Colonic mucosa (tissue), 4 donors: Measurements from ENCODE around the gene FOLR2. TPM values are rescaled to one million over a fixed set of nuclear protein-coding genes. Genes with fewer than 3 reads are reported as not detected.

Experiments used
- DNase-seq: peaks from one replicate; pipeline ENCODE4 v3.0.0-alpha.2; 2020
- H3K27ac ChIP-seq: fragments of 200-600 bp; one replicate; pipeline ENCODE4 v1.8.0; 2021
- H3K27me3 ChIP-seq: fragments of 200-600 bp; one replicate; pipeline ENCODE4 v1.8.0; 2021
- H3K36me3 ChIP-seq: fragments of 200-600 bp; one replicate; pipeline ENCODE4 v1.8.0; 2021
- H3K4me1 ChIP-seq: fragments of 200-600 bp; one replicate; pipeline ENCODE4 v1.8.0; 2021; ENCODE audit warnings: mild to moderate bottlenecking
- H3K4me3 ChIP-seq: fragments of 200-600 bp; one replicate; pipeline ENCODE4 v1.8.0; 2021
- H3K9ac ChIP-seq, 2 donors: one replicate each; pipeline ENCODE4 v1.7.0; 2013; ENCODE audit warnings: control low read depth in 2 of 2, low read depth in 2 of 2, low read length in 2 of 2
- H3K9me3 ChIP-seq: fragments of 200-600 bp; one replicate; pipeline ENCODE4 v1.8.0; 2021
- intact Hi-C: fragments of 100-400 bp; cut with DNase I; formaldehyde crosslinking; loops from one replicate; pipeline ENCODE4 v1.14.1; 2022
- total RNA-seq, 2 donors: library from RNA; stranded (reverse); fragmentation: NEBNext Ultra II Directional in 1 of 2; extraction: Animal tissue kit (Norgen Biotek cat#: 25700) in 1 of 2; gene quantifications; one replicate each; pipeline ENCODE4 v1.2.1, GENCODE V29; 2021
- TF ChIP-seq, protein P1 (sequence below): fragments of 200-600 bp; IDR thresholded peaks from one replicate; pipeline ENCODE4 v1.8.0; 2022; ENCODE audit warnings: antibody characterized with exemption, mild to moderate bottlenecking
- donor health status: healthy.
- donor health status: DM: no; HTN: no; CAD: no.
- donor health status: DM: no; HTN: no; CAD: no.

Gene FOLR2
- total RNA-seq, 2 donors from 2014 or later = 4.5 to 15.4 TPM

GRCh38 chr11:72233056-72233772 lies 16.6 kb downstream of the FOLR2 start:
- Histone ChIP-seq H3K27me3 (no peaks in the 10 kb centered on the region), H3K9ac (no peak overlapping the region), H3K36me3 (peaks cover 51% of the 10 kb centered on the region), H3K4me1 (no peaks in the 10 kb centered on the region), H3K4me3 (no peak overlapping the region), H3K27ac (no peak overlapping the region), H3K9me3 (no peaks in the 10 kb centered on the region)
- TF ChIP-seq, protein P1, sequence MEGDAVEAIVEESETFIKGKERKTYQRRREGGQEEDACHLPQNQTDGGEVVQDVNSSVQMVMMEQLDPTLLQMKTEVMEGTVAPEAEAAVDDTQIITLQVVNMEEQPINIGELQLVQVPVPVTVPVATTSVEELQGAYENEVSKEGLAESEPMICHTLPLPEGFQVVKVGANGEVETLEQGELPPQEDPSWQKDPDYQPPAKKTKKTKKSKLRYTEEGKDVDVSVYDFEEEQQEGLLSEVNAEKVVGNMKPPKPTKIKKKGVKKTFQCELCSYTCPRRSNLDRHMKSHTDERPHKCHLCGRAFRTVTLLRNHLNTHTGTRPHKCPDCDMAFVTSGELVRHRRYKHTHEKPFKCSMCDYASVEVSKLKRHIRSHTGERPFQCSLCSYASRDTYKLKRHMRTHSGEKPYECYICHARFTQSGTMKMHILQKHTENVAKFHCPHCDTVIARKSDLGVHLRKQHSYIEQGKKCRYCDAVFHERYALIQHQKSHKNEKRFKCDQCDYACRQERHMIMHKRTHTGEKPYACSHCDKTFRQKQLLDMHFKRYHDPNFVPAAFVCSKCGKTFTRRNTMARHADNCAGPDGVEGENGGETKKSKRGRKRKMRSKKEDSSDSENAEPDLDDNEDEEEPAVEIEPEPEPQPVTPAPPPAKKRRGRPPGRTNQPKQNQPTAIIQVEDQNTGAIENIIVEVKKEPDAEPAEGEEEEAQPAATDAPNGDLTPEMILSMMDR = no peak
- no peak for DNase-seq
- intact Hi-C loops = no loop called here

DNA sequence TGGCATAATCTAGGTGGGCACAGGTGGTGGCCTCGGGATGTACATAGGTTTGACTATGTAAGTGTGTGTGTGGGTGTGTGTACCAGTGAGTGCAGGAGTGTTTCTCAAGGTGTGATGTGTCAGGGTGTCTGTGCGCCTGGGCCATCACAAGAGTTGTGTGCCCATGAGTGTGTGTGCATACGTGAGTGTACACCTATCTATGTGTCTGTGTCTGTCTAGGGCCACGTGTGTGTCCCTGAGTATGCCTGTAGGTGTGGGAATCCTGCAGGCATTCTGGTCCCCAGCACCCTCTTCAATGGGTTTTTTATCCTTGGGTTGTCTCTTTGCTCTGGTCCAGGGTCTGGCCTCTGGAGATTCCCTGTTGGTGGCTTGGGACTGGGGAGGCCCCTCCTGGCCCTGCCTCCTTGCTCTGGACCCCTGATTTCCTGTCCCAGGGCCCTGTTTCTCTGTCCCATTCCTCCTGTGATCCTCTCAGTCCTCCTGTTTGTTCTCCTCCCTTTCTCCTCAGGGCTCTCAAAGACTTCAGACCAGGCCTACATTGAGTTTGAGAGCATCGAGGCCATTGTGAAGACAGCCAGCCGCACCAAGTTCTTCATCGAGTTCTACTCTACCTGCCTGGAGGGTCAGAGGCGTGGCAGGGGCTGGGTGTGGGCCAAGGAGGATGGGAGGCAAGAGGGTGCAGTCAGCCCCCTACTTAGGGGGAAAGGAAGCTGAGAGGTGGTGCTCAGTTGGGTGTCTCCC lies 17.3 kb downstream of the FOLR2 start:
- peaks cover 48% of the 10 kb centered on the region for H3K36me3 ChIP-seq
- no peak for DNase-seq

DNA sequence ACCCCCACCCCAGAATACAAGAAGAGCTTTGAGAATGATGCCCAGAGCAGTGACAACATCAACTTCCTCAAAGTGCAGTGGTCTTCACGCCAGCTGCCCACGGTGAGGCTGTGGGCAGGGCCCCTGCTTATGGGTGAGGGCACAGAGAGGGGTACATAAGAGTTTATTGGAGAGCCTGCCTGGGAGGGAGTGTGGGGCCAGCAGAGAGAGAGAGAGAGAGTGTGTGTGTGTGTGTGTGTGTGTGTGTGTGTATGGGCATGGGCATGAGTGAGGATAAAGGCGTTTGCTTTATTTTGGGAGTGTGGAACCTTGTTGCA lies 17.9 kb downstream of the FOLR2 start:
- H3K9ac ChIP-seq = no peak overlapping the region
- peaks cover 5% of the 10 kb centered on the region for H3K4me1 ChIP-seq
- no peaks in the 10 kb centered on the region for H3K27me3 ChIP-seq
- intact Hi-C loops = no loop called here
- H3K9me3 ChIP-seq = no peaks in the 10 kb centered on the region
- no peak overlapping the region for H3K4me3 ChIP-seq
- DNase-seq = no peak
- H3K27ac ChIP-seq = no peak overlapping the region
- peaks cover 45% of the 10 kb centered on the region for H3K36me3 ChIP-seq
- TF ChIP-seq, protein P1 = no peak

More for the DNA sequence above, 17.3 kb downstream of the FOLR2 start:
- Histone ChIP-seq H3K9me3 (no peaks in the 10 kb centered on the region), H3K9ac (no peak overlapping the region), H3K4me3 (no peak overlapping the region), H3K27ac (no peak overlapping the region), H3K4me1 (no peaks in the 10 kb centered on the region), H3K27me3 (no peaks in the 10 kb centered on the region)
- TF ChIP-seq, protein P1 = no peak
- intact Hi-C loops = no loop called here

DNA sequence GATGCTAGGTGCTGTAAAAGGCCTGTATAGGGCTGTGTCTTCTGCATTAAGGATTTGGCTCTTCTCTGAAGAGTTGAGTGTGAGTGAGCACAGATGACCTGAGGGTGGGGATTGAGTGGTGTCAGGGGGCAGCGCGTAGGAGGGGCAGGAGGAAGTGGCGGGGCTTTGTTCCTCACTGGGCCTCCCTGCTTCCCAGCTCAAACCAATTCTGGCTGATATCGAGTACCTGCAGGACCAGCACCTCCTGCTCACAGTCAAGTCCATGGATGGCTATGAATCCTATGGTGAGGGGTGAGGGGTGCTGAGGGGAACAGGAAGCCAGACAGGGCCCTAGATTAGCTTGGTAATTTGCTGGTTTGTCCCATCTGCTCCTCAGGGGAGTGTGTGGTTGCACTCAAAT lies 18.3 kb downstream of the FOLR2 start:
- Histone ChIP-seq H3K4me1 (peaks cover 6% of the 10 kb centered on the region), H3K9ac (no peak overlapping the region), H3K36me3 (peaks cover 45% of the 10 kb centered on the region), H3K4me3 (no peak overlapping the region), H3K27ac (no peak overlapping the region), H3K9me3 (no peaks in the 10 kb centered on the region), H3K27me3 (peaks cover under 1% of the 10 kb centered on the region)
- TF ChIP-seq, protein P1 = no peak
- DNase-seq = no peak
- intact Hi-C loops = no loop called here

DNA sequence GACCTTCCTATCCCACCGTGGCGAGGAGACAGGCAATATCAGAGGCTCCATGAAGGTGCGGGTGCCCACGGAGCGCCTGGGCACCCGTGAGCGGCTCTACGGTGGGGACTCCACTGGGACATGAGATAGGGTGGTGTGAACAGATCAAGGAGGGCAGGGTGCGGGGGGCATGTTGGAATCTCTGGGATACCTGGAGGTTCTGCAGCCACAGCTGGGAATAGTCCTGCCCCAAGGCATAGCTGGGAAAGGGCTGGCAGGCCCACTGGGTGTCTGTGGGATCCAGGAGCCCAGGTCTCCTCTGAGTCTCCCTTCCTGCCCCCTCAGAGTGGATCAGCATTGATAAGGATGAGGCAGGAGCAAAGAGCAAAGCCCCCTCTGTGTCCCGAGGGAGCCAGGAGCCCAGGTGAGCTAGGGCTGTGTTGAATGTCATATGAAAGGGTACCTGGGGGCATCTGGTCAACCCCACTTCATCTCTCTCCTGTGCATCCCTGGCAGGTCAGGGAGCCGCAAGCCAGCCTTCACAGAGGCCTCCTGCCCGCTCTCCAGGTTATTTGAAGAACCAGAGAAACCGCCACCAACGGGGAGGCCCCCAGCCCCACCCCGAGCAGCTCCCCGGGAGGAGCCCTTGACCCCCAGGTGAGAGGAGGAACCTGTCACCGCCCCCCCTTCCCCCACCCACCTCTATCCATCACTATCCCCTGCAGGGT lies 18.9 kb downstream of the FOLR2 start:
- Histone ChIP-seq H3K27me3 (peaks cover 6% of the 10 kb centered on the region), H3K36me3 (peaks cover 45% of the 10 kb centered on the region), H3K4me3 (no peak overlapping the region), H3K9ac (no peak overlapping the region), H3K9me3 (no peaks in the 10 kb centered on the region), H3K27ac (no peak overlapping the region), H3K4me1 (peaks cover 11% of the 10 kb centered on the region)
- TF ChIP-seq, protein P1 = no peak
- DNase-seq = no peak
- intact Hi-C loops = no loop called here
